ENCODE data around the gene AVPR2. TPM values are rescaled to one million over a fixed set of nuclear protein-coding genes. Genes with fewer than 3 reads are reported as not detected.

The AVPR2 gene
- total RNA-seq, 1 donor from 2014 or later = 0.77 TPM

- TF ChIP-seq CTCF (IDR thresholded peaks at IDR 0.05; ENCODE audit: unreplicated experiment) = no peak
- peaks cover 7% of the 10 kb centered on the region for H3K36me3 Mint-ChIP-seq (ENCODE audit: low read depth, unreplicated experiment)
Observed at GRCh38 chrX:153945956-153946943, 41.8 kb downstream of the AVPR2 start.

GRCh38 chrX:153947009-153947769, 42.7 kb downstream of the AVPR2 start:
- peak; percentile 81 for DNase-seq (ENCODE audit: low spot score)
- H3K4me3 Mint-ChIP-seq (ENCODE audit: unreplicated experiment) = peak overlapping the region; percentile 48
- H3K9me3 Mint-ChIP-seq (ENCODE audit: unreplicated experiment) = no peaks in the 10 kb centered on the region
- H3K27me3 Mint-ChIP-seq (ENCODE audit: unreplicated experiment) = peaks cover 5% of the 10 kb centered on the region
- H3K36me3 Mint-ChIP-seq (ENCODE audit: low read depth, unreplicated experiment) = peaks cover 7% of the 10 kb centered on the region
- peak; percentile 66 for TF ChIP-seq CTCF (IDR thresholded peaks at IDR 0.05; ENCODE audit: unreplicated experiment)
- H3K27ac Mint-ChIP-seq (ENCODE audit: unreplicated experiment) = peak overlapping the region; percentile 90
- peaks cover 11% of the 10 kb centered on the region for H3K4me1 Mint-ChIP-seq (ENCODE audit: unreplicated experiment)

More at GRCh38 chrX:153945956-153946943, 41.8 kb downstream of the AVPR2 start:
- Mint-ChIP-seq H3K27ac (ENCODE audit: unreplicated experiment) (no peak overlapping the region), H3K4me1 (ENCODE audit: unreplicated experiment) (peaks cover 13% of the 10 kb centered on the region), H3K9me3 (ENCODE audit: unreplicated experiment) (no peaks in the 10 kb centered on the region), H3K4me3 (ENCODE audit: unreplicated experiment) (no peak overlapping the region), H3K27me3 (ENCODE audit: unreplicated experiment) (peaks cover 5% of the 10 kb centered on the region)
- DNase-seq (ENCODE audit: low spot score) = no peak

- Mint-ChIP-seq H3K27me3 (ENCODE audit: unreplicated experiment) (peaks cover 5% of the 10 kb centered on the region), H3K9me3 (ENCODE audit: unreplicated experiment) (no peaks in the 10 kb centered on the region), H3K36me3 (ENCODE audit: low read depth, unreplicated experiment) (peaks cover 7% of the 10 kb centered on the region), H3K4me3 (ENCODE audit: unreplicated experiment) (peak overlapping the region; percentile 28), H3K4me1 (ENCODE audit: unreplicated experiment) (peaks cover 11% of the 10 kb centered on the region), H3K27ac (ENCODE audit: unreplicated experiment) (peak overlapping the region; percentile 90)
- no peak for DNase-seq (ENCODE audit: low spot score)
- no peak for TF ChIP-seq CTCF (IDR thresholded peaks at IDR 0.05; ENCODE audit: unreplicated experiment)
Observed at GRCh38 chrX:153948002-153948466, 43.6 kb downstream of the AVPR2 start.

GRCh38 chrX:153948847-153949805, 44.7 kb downstream of the AVPR2 start:
- Mint-ChIP-seq H3K9me3 (ENCODE audit: unreplicated experiment) (no peaks in the 10 kb centered on the region), H3K27ac (ENCODE audit: unreplicated experiment) (peak overlapping the region; percentile 90), H3K36me3 (ENCODE audit: low read depth, unreplicated experiment) (peaks cover 7% of the 10 kb centered on the region), H3K4me3 (ENCODE audit: unreplicated experiment) (peak overlapping the region; percentile 47), H3K4me1 (ENCODE audit: unreplicated experiment) (peaks cover 11% of the 10 kb centered on the region), H3K27me3 (ENCODE audit: unreplicated experiment) (peaks cover 5% of the 10 kb centered on the region)
- DNase-seq (ENCODE audit: low spot score) = peak; percentile 16
- TF ChIP-seq CTCF (IDR thresholded peaks at IDR 0.05; ENCODE audit: unreplicated experiment) = no peak

Data from endothelial cell (in vitro differentiated cells).